GM21526 (cell line): ENCODE results near the gene NPIPA1.
"Not testable (repeated sequence)": the region's sequence is repeated elsewhere in the genome, so short reads cannot be mapped to it uniquely, and the experiment has no call there.

Experiments used
- ATAC-seq: cut with Tn5 transposase; IDR thresholded peaks from one replicate; pipeline ENCODE4 v1.9.1; 2021; ENCODE audit warnings: moderate library complexity; ENCODE audit not compliant: unreplicated experiment, low FRiP score

NPIPA1 gene

DNA sequence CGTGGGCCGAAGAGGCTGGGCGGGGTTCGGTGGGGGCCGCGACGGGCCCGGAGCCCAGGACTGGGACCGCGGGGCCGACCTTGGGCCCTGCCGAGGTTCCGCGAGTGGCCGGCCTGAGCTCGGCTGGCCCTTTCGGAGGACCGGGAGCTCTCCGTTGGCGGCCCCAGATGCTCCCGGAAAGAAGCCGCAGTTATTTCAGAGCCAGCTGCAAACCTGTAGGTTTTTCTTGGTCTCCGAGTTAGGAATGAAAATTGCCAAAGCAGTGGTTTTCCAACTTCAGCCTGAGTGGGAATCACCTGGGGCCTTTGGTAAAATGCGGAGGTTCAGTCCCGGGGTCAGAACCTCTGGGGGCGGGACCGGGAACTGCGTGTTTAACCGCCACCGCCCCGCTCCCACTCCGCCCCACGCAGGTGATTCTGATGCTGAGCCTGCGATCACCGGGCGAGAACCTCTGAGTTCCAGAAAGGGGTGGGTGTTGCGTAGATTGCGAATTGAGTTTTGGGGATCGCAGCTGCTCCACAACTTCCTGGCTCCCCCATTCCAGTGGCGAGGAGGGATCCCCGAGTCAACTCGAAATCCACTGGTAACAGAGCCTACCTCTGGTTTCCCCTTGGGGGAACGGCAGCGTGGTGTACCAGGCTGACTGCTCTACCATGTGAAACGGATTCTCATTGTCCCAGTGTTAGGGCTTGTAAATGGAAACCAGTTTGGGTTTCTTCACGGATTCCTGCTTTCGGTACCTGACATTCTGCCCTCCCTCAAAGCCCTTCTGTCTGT lies 38.4 kb downstream of the NPIPA1 start:
- ATAC-seq: not testable (repeated sequence)

DNA sequence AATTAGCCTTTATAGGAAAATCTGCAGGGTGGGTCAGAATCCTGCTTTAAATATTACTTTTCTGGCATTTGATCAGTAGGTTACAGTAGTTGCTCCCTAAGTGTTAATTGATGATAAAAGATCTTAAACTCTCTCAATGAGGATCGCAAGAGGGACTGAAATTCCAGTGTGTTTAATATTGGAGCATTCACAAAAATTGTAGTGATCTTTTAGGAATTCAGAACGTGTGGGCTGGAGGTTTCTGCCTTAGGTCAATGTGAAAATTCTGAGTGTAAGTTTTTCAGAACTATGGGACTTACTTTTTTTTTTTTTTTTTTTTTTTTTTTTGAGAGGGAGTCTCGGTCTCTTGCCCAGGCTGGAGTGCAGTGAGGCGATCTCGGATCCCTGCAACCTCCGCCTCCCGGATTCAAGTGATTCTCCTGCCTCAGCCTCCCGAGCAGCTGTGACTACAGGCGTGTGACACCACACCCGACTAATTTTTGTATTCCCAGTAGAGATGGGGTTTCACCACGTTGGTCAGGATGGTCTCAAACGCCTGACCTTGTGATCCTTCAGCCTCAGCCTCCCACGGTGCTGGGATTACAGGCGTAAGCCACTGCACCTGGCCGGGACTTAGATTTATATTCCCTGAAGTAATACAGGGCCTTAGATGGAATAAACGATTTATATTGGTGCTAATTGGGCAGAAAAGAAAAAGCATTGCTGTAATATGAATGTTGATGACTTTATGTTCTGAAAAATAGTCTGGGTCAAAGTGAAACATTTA lies 39.9 kb downstream of the NPIPA1 start:
- ATAC-seq: not testable (repeated sequence)

GRCh38 chr16:14978281-14978680 lies 41.0 kb downstream of the NPIPA1 start:
- ATAC-seq: not testable (repeated sequence)

DNA sequence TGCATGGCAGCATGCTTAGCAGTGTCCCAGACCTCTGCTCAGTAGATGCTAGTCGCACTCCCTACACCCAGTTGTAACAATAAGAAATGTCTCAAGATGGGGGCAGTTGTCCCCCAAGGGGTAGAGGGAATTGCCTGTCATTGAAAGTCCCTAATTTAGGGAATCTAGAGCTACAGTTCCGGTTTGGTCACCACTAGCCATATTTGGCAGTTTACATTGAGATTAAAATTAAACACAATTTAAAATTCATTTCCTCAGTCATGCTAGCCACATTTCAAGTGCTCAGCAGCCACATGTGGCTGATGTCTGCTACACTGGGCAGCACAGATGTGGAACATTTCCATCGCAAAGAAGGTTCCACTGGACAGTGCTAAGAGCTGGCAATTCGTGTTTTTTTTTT lies 41.7 kb downstream of the NPIPA1 start:
- ATAC-seq: not testable (repeated sequence)

- not testable (repeated sequence) for ATAC-seq
Observed at GRCh38 chr16:14981234-14981633, 44.0 kb downstream of the NPIPA1 start.

DNA sequence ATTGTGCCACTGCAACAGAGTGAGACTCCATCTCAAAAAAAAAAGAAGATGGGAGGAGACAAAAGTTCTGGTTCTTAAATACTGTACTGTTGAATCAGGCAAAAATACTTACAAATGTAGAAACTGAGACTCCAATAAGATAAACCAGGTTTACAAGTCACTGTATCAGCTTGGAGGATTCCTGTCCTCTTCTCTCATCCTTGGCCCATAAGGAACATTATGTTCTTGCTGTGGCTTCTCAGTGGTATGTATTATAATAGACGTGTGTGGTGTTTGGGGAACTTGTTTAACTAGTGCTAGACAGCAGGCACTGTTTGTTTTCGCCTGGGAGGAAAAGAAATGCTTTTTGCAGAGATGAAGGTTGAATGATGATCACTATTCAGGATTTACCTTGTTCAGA lies 45.3 kb downstream of the NPIPA1 start:
- ATAC-seq: not testable (repeated sequence)

DNA sequence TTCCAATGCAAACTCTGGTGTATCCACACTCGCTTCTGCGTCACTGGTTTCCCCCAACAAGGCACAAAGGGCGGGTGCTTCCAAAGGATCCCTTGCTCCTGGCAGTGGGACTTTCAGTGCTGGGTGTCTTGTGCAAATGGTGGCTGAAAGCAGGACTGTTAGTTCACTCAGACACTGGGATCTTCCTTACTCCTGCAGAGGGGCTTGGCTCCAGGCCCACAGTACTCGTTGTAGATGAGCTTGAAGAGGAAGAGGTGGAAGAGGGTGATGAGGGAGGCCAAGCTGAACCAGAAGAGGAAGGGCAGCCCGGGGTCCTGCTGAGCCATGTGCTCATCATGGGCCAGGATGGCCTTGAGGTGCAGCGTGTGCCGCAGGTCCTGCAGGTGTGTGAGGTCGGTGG lies 50.8 kb downstream of the NPIPA1 start:
- ATAC-seq: not testable (repeated sequence)

- ATAC-seq: not testable (repeated sequence)
Observed at GRCh38 chr16:14988661-14989191, 51.5 kb downstream of the NPIPA1 start.

DNA sequence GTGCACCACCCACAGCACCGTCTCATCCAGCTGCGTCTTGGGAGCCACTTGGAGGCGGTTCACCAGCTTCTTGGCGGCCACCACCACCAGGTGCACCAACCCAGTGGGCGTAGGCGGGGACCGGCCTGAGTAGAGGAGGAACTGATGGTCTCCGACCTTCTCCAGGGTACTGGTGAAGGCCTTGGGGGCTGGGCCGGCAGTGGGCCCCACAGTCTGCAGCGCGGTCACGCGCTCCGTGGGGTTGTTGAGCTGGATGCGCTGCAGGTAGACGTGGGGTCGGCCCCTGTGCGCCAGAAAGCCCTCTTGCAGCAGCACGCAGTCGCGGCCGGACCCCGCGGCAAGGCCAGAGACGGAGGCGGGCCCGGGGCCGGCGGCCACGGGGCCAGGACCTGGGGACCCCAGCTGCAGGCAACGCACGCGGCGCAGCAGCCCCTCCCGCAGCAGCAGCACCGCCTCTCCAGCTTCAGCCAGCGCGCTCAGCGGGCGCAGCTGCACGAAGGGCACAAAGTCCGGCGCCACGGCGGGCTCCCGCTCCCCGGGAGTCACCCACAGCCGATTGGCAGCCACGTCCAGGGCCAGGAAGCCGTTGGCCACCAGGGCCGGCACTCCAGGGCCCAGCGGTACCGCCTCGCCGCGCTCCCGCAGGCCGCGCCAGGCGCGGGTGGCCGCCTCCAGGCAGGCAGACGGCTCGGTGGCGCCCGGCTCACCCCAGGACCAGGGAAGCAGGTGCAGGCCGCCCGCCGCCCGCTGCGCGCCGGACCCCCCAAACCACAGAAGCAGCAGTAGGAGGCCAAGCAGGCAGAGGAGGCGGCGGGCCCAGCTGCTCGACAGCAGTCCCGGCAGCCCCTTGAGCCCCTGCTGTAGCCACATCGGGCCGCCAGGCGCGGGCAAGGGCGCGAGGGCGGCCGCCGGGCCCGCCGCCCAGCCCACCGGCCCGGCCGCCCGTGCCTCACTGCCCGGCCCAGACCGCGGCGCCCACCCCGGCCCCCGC lies 52.3 kb downstream of the NPIPA1 start:
- ATAC-seq: not testable (repeated sequence)

DNA sequence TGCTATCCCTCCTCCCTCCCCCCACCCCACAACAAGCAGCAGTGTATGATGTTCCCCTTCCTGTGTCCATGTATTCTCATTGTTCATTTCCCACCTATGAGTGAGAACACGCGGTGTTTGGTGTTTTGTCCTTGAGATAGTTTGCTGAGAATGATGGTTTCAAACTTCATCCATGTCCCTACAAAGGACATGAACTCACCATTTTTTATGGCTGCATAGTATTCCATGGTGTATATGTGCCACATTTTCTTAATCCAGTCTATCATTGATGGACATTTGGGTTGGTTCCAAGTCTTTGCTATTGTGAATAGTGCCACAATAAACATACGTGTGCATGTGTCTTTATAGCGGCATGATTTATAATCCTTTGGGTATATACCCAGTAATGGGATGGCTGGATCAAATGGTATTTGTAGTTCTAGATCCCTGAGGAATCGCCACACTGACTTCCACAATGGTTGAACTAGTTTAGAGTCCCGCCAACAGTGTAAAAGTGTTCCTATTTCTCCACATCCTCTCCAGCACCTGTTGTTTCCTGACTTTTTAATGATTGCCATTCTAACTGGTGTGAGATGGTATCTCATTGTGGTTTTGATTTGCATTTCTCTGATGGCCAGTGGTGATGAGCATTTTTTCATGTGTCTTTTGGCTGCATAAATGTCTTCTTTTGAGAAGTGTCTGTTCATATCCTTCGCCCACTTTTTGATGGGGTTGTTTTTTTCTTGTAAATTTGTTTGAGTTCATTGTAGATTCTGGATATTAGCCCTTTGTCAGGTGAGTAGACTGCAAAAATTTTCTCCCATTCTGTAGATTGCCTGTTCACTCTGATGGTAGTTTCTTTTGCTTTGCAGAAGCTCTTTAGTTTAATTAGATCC lies 56.3 kb downstream of the NPIPA1 start:
- not testable (repeated sequence) for ATAC-seq

GRCh38 chr16:14996702-14997101 lies 59.5 kb downstream of the NPIPA1 start:
- not testable (repeated sequence) for ATAC-seq

DNA sequence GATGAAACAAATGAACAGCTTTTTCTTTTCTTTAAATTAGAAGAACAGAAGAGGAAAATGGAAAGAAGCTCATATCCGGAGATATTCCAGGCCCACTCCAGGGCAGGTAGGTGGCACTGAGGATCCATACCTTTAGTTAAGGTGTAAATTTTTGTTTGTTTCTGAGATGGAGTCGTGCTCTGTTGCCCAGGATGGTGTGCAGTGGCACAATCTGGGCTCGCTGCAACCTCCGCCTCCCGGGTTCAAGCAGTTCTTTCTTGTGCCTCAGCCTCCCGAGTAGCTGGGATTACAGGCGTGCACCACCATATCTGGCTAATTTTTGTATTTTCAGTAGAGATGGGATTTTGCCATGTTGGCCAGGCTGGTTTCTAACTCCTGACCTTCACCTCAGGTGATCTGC lies 61.1 kb downstream of the NPIPA1 start:
- not testable (repeated sequence) for ATAC-seq

DNA sequence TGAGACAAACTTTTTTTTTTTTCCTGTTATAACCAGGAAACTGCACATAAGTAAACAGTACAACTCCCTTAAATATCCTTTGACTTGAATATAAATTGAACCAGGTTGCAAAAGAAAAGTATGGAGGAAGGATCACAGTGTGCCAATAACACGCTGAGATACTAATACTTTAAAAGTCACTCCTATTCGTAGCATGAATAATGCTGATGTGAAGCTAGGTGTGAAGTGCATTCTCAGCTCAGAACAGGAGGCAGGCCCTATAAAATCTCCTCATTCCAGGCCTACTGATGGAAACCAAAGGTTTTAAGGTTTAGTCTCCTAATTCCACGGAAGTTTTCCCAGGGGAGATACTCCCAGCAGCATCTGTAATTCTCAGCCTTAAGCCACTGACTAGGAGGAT lies 62.6 kb downstream of the NPIPA1 start:
- ATAC-seq: not testable (repeated sequence)
